ENCODE measurements around the gene CACNG4. TPM values are rescaled to one million over a fixed set of nuclear protein-coding genes. Genes with fewer than 3 reads are reported as not detected.

Gene CACNG4
- total and polyA plus RNA-seq, 2 experiments from 2014 or later: 1.6 to 4.1 TPM

DNA sequence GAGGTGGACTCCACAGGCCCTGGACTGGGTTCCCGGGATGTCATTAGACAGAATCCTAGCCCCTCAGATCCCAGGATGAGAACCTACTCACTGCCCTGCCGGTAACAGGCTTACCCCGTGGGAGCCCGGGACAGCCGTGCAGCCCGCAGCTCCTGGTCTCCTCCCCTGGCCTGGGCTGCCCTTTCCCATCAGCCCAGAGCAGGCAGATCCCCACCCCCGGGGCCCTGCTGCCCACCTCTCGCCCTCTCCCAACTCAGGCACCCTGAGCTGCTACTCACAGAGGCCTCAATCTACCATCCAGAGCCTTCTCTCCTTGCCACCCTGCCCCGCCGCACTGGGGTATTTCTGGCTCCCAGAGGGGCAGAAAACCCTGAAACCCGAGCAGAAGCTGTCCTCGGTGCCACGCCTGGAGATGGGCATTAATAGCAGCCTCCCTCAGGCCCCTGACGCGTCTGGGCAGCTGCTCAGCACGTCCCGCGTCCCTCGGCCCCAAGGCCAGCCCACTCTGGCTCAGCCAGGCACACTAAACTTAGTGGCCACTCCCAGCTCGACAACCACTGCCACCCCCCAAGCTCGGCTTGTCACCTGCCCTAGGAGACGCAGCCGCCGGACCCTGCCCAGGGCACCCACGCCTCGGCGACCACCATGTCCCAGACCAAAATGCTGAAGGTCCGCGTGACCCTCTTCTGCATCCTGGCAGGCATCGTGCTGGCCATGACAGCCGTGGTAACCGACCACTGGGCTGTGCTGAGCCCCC, 79.7 kb downstream of the CACNG4 start, which contains the start of gene CACNG1 (continued):
- TF ChIP-seq, protein P1, sequence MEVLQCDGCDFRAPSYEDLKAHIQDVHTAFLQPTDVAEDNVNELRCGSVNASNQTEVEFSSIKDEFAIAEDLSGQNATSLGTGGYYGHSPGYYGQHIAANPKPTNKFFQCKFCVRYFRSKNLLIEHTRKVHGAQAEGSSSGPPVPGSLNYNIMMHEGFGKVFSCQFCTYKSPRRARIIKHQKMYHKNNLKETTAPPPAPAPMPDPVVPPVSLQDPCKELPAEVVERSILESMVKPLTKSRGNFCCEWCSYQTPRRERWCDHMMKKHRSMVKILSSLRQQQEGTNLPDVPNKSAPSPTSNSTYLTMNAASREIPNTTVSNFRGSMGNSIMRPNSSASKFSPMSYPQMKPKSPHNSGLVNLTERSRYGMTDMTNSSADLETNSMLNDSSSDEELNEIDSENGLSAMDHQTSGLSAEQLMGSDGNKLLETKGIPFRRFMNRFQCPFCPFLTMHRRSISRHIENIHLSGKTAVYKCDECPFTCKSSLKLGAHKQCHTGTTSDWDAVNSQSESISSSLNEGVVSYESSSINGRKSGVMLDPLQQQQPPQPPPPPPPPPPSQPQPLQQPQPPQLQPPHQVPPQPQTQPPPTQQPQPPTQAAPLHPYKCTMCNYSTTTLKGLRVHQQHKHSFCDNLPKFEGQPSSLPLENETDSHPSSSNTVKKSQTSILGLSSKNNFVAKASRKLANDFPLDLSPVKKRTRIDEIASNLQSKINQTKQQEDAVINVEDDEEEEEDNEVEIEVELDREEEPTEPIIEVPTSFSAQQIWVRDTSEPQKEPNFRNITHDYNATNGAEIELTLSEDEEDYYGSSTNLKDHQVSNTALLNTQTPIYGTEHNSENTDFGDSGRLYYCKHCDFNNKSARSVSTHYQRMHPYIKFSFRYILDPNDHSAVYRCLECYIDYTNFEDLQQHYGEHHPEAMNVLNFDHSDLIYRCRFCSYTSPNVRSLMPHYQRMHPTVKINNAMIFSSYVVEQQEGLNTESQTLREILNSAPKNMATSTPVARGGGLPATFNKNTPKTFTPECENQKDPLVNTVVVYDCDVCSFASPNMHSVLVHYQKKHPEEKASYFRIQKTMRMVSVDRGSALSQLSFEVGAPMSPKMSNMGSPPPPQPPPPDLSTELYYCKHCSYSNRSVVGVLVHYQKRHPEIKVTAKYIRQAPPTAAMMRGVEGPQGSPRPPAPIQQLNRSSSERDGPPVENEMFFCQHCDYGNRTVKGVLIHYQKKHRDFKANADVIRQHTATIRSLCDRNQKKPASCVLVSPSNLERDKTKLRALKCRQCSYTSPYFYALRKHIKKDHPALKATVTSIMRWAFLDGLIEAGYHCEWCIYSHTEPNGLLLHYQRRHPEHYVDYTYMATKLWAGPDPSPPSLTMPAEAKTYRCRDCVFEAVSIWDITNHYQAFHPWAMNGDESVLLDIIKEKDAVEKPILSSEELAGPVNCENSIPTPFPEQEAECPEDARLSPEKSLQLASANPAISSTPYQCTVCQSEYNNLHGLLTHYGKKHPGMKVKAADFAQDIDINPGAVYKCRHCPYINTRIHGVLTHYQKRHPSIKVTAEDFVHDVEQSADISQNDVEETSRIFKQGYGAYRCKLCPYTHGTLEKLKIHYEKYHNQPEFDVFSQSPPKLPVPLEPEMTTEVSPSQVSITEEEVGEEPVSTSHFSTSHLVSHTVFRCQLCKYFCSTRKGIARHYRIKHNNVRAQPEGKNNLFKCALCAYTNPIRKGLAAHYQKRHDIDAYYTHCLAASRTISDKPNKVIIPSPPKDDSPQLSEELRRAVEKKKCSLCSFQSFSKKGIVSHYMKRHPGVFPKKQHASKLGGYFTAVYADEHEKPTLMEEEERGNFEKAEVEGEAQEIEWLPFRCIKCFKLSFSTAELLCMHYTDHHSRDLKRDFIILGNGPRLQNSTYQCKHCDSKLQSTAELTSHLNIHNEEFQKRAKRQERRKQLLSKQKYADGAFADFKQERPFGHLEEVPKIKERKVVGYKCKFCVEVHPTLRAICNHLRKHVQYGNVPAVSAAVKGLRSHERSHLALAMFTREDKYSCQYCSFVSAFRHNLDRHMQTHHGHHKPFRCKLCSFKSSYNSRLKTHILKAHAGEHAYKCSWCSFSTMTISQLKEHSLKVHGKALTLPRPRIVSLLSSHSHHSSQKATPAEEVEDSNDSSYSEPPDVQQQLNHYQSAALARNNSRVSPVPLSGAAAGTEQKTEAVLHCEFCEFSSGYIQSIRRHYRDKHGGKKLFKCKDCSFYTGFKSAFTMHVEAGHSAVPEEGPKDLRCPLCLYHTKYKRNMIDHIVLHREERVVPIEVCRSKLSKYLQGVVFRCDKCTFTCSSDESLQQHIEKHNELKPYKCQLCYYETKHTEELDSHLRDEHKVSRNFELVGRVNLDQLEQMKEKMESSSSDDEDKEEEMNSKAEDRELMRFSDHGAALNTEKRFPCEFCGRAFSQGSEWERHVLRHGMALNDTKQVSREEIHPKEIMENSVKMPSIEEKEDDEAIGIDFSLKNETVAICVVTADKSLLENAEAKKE (CRISPR knock-in tag; IDR thresholded peaks at IDR 0.05): no peak
- TF ChIP-seq, protein P2, sequence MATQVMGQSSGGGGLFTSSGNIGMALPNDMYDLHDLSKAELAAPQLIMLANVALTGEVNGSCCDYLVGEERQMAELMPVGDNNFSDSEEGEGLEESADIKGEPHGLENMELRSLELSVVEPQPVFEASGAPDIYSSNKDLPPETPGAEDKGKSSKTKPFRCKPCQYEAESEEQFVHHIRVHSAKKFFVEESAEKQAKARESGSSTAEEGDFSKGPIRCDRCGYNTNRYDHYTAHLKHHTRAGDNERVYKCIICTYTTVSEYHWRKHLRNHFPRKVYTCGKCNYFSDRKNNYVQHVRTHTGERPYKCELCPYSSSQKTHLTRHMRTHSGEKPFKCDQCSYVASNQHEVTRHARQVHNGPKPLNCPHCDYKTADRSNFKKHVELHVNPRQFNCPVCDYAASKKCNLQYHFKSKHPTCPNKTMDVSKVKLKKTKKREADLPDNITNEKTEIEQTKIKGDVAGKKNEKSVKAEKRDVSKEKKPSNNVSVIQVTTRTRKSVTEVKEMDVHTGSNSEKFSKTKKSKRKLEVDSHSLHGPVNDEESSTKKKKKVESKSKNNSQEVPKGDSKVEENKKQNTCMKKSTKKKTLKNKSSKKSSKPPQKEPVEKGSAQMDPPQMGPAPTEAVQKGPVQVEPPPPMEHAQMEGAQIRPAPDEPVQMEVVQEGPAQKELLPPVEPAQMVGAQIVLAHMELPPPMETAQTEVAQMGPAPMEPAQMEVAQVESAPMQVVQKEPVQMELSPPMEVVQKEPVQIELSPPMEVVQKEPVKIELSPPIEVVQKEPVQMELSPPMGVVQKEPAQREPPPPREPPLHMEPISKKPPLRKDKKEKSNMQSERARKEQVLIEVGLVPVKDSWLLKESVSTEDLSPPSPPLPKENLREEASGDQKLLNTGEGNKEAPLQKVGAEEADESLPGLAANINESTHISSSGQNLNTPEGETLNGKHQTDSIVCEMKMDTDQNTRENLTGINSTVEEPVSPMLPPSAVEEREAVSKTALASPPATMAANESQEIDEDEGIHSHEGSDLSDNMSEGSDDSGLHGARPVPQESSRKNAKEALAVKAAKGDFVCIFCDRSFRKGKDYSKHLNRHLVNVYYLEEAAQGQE (IDR thresholded peaks at IDR 0.05; ENCODE audit: unreplicated experiment): no peak
- TF ChIP-seq JUNB (IDR thresholded peaks at IDR 0.05; ENCODE audit: unreplicated experiment) (no peak), ZNF331 (CRISPR knock-in tag; IDR thresholded peaks at IDR 0.05; ENCODE audit: low read depth) (no peak), EZH2 (IDR thresholded peaks at IDR 0.05; ENCODE audit: low read depth, unreplicated experiment) (no peak), CREB1 (CRISPR knock-in tag; IDR thresholded peaks at IDR 0.05; ENCODE audit: low read depth) (no peak)
- TF ChIP-seq, protein P3, sequence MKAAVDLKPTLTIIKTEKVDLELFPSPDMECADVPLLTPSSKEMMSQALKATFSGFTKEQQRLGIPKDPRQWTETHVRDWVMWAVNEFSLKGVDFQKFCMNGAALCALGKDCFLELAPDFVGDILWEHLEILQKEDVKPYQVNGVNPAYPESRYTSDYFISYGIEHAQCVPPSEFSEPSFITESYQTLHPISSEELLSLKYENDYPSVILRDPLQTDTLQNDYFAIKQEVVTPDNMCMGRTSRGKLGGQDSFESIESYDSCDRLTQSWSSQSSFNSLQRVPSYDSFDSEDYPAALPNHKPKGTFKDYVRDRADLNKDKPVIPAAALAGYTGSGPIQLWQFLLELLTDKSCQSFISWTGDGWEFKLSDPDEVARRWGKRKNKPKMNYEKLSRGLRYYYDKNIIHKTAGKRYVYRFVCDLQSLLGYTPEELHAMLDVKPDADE (IDR thresholded peaks at IDR 0.05): no peak

Measured in GM23338 (cell line).